Activated naive CD8-positive, alpha-beta T cell treated with anti-CD3 and anti-CD28 coated beads, Interleukin-2, amount 10 ng/mL, durations not matched to agents 7 days and 5 days (primary cell): ENCODE data around the gene MMP2. TPM values are rescaled to one million over a fixed set of nuclear protein-coding genes. Genes with fewer than 3 reads are reported as not detected.
A peak's percentile ranks its signal among the peaks of the same experiment; 100 is the strongest.

Experiments
- ATAC-seq: fragments of 150-1000 bp; cut with Tn5 transposase; one replicate; pipeline ENCODE4 v1.10.0; 2021; ENCODE audit warnings: low read depth, moderate library complexity
- POLR2A ChIA-PET: fragments of 350-600 bp; sonication (Branson Sonifier 250); formaldehyde crosslinking; loops from one replicate; lab custom pipeline; 2021; ENCODE audit warnings: antibody characterized with exemption; lab: Charles Lee
- DNase-seq: peaks from one replicate; pipeline ENCODE4 v3.0.0; 2021
- H3K27ac Mint-ChIP-seq: one replicate; pipeline ENCODE4 v1.8.0; 2022; ENCODE audit warnings: mild to moderate bottlenecking, mixed read lengths
- H3K27me3 Mint-ChIP-seq: one replicate; pipeline ENCODE4 v1.8.0; 2022; ENCODE audit warnings: mild to moderate bottlenecking, moderate library complexity, mixed read lengths
- H3K36me3 Mint-ChIP-seq: one replicate; pipeline ENCODE4 v1.8.0; 2021; ENCODE audit warnings: mild to moderate bottlenecking, mixed read lengths
- H3K4me1 Mint-ChIP-seq: one replicate; pipeline ENCODE4 v1.8.0; 2021; ENCODE audit warnings: mixed read lengths
- H3K4me3 Mint-ChIP-seq: one replicate; pipeline ENCODE4 v1.8.0; 2022; ENCODE audit warnings: mild to moderate bottlenecking, moderate library complexity, mixed read lengths
- H3K9me3 Mint-ChIP-seq: one replicate; pipeline ENCODE4 v1.8.0; 2021; ENCODE audit warnings: mixed read lengths
- total RNA-seq, 2 experiments: library from RNA; stranded (reverse); gene quantifications; one replicate each; pipeline ENCODE4 v1.2.3, GENCODE V29; 2021

MMP2 gene
- total RNA-seq, 2 experiments from 2014 or later: 0.28 TPM

DNA sequence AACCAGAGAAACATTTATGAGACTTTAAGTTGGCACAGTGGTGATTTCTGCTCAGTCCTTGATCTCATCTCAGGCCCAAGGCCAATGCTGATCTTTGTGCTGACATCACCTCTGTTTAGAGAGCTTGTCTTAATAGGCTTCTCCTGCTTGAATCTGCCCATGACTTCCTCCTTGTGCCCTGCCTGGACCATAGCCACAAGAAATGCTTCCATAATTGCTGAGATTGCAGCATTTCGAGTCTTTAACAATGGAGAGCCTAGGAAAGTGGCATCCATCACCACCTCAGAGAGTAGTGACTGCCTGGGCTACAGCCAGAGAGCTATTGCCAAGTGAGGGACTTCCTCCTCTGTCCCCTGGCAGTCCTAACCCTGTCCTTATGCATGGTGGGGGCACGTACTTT is 25.1 kb upstream of the MMP2 start:
- H3K27me3 Mint-ChIP-seq: peaks cover 2% of the 10 kb centered on the region
- POLR2A ChIA-PET: no interaction called here

DNA sequence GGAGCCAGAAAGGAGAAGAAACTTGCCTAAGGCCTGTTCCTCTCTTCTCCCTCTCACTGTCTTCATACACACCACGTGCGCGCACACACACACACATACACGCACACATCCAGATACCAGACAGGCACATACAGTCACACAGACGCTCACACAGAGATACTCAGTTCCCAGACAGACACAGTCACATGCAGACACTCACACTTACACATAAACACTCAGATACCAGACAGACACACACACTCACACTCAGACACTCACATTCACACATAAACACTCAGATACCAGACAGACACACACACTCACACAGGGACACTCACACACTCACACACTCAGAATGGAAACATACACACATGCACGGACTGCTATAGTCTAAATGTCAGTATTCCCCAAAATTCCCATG is 24.1 kb upstream of the MMP2 start:
- peaks cover 2% of the 10 kb centered on the region for H3K9me3 Mint-ChIP-seq
- H3K4me1 Mint-ChIP-seq: no peaks in the 10 kb centered on the region
- peaks cover 2% of the 10 kb centered on the region for H3K27me3 Mint-ChIP-seq
- ATAC-seq (no peak), DNase-seq (no peak)
- H3K27ac Mint-ChIP-seq: no peak overlapping the region
- H3K4me3 Mint-ChIP-seq: no peak overlapping the region
- POLR2A ChIA-PET: no interaction called here
- no peaks in the 10 kb centered on the region for H3K36me3 Mint-ChIP-seq

More for the DNA sequence above, 25.1 kb upstream of the MMP2 start:
- no peaks in the 10 kb centered on the region for H3K4me1 Mint-ChIP-seq
- H3K9me3 Mint-ChIP-seq: peaks cover 2% of the 10 kb centered on the region
- ATAC-seq: no peak
- no peaks in the 10 kb centered on the region for H3K36me3 Mint-ChIP-seq
- DNase-seq: no peak
- no peak overlapping the region for H3K4me3 Mint-ChIP-seq
- no peak overlapping the region for H3K27ac Mint-ChIP-seq

DNA sequence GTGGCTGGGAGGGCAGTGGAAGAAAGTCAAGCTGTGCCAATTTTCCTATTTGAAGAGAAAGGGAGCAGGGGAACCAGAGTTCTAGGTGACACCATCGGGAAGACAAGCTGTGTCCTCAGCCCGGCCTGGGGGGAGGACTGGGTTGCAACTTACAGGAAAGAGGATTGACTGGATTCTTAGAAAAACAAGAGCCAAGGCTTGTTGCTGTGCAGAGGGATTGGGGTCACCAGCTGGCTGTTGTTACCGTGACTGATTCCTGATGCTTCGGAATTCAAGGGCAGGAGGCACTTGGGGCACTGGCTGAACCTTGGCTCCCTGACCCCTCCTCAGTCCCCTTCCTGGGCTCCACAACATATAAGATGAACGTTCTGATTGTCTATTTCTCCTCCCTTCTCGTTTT is 16.8 kb upstream of the MMP2 start:
- ATAC-seq (no peak), DNase-seq (no peak)
- H3K4me3 Mint-ChIP-seq: no peak overlapping the region
- H3K4me1 Mint-ChIP-seq: peaks cover 4% of the 10 kb centered on the region
- POLR2A ChIA-PET: no interaction called here
- no peaks in the 10 kb centered on the region for H3K27me3 Mint-ChIP-seq
- no peak overlapping the region for H3K27ac Mint-ChIP-seq
- H3K9me3 Mint-ChIP-seq: no peaks in the 10 kb centered on the region
- no peaks in the 10 kb centered on the region for H3K36me3 Mint-ChIP-seq

DNA sequence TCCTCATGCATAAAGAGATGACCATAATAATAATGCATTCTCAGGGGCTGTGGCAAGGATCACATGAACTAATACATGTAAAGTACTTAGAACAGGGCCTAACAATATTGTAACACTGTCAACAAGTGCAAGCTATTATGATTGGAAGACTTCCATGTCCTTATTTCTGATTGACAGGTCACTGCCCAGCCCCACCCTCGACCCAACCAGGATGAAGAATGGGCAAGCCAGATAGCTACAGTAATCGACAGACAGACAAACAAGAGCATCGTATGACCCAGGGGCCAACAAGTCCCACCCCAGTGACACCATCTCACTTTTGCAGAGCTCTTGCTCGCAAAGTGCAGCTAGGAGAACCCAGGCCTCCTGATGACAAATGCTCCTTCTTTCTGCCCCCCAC is 14.6 kb upstream of the MMP2 start:
- Mint-ChIP-seq H3K9me3 (no peaks in the 10 kb centered on the region), H3K27me3 (no peaks in the 10 kb centered on the region), H3K4me1 (peaks cover 4% of the 10 kb centered on the region), H3K27ac (no peak overlapping the region), H3K4me3 (no peak overlapping the region), H3K36me3 (no peaks in the 10 kb centered on the region)
- DNase-seq (no peak), ATAC-seq (no peak)
- POLR2A ChIA-PET: no interaction called here

DNA sequence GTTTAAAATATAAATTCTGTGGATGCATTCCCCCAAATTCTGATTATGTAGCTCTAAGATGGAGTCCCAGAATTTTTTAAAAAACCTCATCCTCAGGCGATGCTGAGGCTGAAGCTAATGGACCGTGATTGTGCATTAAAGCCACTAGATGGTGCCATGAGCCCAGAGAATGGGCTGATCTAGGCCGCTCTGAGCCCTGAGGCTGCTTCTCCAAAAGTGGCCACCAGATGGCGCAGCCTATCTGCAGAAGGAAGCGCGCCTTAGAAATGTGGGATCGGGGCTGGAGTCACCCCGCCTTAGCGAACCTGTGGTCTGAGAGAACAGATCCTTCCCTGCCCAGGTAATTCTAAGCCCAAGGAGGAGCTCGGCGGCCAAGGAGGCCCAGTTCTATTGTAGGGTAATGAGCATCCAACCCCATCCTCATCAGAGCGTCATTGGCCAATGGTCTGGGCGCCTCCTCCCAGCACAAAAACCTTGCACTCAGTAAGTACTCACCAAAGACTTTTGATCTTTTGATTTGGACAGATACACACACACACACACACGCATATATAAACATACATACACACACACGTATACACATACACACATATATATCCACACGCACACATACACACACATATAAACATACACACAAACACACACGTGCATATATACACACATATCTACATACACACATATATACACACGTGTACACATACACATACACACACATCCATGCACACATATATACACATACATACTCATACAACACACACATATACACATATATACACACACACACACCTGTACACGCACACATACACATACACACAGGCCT is 13.7 kb upstream of the MMP2 start:
- ATAC-seq: peak; percentile 95
- POLR2A ChIA-PET: no interaction called here
- no peak overlapping the region for H3K27ac Mint-ChIP-seq
- DNase-seq: peak; percentile 85
- H3K4me1 Mint-ChIP-seq: peaks cover 4% of the 10 kb centered on the region
- H3K9me3 Mint-ChIP-seq: no peaks in the 10 kb centered on the region
- H3K36me3 Mint-ChIP-seq: no peaks in the 10 kb centered on the region
- H3K27me3 Mint-ChIP-seq: no peaks in the 10 kb centered on the region
- no peak overlapping the region for H3K4me3 Mint-ChIP-seq

DNA sequence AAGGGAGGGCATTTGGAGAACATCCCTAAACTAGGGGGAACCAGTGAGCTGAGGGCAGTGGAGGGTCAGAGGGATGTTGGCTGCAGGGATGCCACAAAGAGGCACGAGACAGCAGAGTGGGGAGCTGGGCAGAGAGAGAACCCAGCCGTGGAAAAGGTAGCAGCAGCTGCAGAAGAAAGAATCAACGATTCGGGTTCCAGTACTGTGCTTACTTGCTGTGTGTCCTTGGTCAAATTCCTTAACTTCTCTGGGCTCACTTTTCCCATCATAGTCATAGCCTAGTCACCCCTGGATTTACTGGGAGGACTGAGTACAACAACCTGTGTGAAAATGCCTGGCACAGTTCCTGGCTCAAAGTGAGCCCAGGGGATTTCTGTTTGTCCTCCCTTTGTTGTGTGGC is 12.8 kb upstream of the MMP2 start:
- ATAC-seq: no peak
- no peak for DNase-seq
- POLR2A ChIA-PET: no interaction called here
- no peak overlapping the region for H3K27ac Mint-ChIP-seq
- no peaks in the 10 kb centered on the region for H3K36me3 Mint-ChIP-seq
- H3K4me3 Mint-ChIP-seq: no peak overlapping the region
- H3K27me3 Mint-ChIP-seq: no peaks in the 10 kb centered on the region
- H3K9me3 Mint-ChIP-seq: no peaks in the 10 kb centered on the region
- peaks cover 4% of the 10 kb centered on the region for H3K4me1 Mint-ChIP-seq

DNA sequence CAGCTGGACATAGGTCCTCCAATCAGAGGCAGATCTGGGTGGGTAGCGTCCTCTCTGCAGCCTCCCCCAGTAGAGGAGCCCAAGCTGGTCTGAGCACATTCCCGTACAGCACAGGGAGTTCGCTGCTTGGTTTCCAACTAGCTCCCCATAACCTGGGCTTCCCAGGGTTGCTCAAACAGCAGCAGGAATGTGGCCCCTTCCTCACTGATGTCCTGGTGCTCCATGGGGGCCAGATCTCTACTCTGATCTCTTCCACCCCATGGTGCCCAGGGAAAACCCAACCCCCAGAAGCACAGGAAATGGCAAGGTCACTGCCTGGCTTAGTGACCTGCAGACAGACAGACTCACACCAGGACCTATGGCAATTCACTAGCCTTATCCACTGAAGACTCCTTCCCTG is 11.1 kb upstream of the MMP2 start:
- Mint-ChIP-seq H3K36me3 (no peaks in the 10 kb centered on the region), H3K27me3 (peaks cover 2% of the 10 kb centered on the region), H3K9me3 (no peaks in the 10 kb centered on the region), H3K4me1 (peaks cover 4% of the 10 kb centered on the region), H3K27ac (no peak overlapping the region), H3K4me3 (no peak overlapping the region)
- DNase-seq: no peak
- no peak for ATAC-seq
- POLR2A ChIA-PET: no interaction called here

DNA sequence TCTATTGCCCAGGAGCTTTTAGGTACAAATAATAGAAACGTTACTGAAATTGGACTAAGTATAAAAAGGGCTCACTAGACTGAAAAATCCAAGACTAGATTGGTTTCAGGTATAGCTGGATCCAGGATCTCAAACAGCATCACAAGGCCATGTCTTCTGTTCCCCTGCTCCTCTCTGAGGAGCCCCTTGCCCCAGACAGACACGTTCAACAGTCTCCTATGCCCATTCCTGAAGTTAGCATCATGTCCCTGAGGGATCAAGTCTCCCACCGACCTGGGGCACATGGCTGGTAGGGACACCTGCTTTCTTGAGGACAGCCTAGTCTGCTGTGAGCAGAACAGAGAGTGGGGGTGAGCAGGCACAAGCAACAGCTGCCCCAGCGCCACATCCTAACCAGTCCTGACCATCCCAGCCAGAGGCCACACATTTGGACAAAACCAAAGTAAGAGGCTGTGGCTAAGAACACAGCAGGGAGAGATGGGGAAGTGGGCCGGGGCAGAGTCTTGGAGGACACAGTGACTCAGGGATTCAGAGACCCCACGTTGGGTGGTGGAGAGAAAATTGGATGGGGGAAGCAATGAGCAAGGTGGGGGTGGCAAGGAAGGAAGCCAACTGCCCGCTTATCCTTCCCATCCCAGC is 10.5 kb upstream of the MMP2 start:
- H3K27ac Mint-ChIP-seq: no peak overlapping the region
- no peak for ATAC-seq

DNA sequence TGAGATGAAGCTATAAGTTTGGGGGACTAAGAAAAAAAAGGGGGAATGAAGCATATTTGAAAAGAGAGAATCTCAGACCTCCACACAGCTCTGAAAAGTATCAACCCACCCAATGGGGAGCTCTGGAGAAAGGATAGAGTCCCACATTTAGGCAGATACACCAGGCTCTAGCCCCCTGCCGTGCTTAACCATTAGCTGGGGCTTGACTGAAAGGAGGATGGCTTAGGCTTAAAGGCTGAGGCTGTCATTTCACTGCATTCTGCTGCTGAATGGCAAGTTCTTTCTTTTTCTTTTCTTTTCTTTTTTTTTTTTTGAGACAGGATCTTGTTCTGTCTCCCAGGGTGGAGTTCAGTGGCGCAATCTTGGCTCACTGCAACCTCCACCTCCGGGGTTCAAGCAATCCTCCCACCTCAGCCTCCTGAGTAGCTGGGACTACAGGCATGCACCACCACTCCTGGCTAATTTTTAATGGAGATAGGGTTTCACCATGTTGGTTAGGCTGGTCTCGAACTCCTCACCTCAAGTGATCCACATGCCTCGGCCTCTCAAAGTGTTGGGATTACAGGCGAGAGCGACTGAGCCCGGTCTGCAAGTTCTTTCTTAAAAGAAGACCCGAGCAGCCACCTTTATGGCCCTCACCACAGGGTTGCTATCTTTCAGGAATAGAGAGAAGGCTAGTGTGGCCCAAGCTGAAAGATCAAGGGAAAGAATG is 9.0 kb upstream of the MMP2 start:
- peaks cover 4% of the 10 kb centered on the region for H3K4me1 Mint-ChIP-seq
- POLR2A ChIA-PET: no interaction called here
- H3K27me3 Mint-ChIP-seq: peaks cover 5% of the 10 kb centered on the region
- ATAC-seq: no peak
- no peak for DNase-seq
- H3K9me3 Mint-ChIP-seq: no peaks in the 10 kb centered on the region
- no peaks in the 10 kb centered on the region for H3K36me3 Mint-ChIP-seq
- H3K27ac Mint-ChIP-seq: no peak overlapping the region
- no peak overlapping the region for H3K4me3 Mint-ChIP-seq

More for the DNA sequence above, 10.5 kb upstream of the MMP2 start:
- DNase-seq: no peak
- peaks cover 5% of the 10 kb centered on the region for H3K27me3 Mint-ChIP-seq
- H3K4me3 Mint-ChIP-seq: no peak overlapping the region
- peaks cover 4% of the 10 kb centered on the region for H3K4me1 Mint-ChIP-seq
- POLR2A ChIA-PET: no interaction called here
- no peaks in the 10 kb centered on the region for H3K36me3 Mint-ChIP-seq
- no peaks in the 10 kb centered on the region for H3K9me3 Mint-ChIP-seq

DNA sequence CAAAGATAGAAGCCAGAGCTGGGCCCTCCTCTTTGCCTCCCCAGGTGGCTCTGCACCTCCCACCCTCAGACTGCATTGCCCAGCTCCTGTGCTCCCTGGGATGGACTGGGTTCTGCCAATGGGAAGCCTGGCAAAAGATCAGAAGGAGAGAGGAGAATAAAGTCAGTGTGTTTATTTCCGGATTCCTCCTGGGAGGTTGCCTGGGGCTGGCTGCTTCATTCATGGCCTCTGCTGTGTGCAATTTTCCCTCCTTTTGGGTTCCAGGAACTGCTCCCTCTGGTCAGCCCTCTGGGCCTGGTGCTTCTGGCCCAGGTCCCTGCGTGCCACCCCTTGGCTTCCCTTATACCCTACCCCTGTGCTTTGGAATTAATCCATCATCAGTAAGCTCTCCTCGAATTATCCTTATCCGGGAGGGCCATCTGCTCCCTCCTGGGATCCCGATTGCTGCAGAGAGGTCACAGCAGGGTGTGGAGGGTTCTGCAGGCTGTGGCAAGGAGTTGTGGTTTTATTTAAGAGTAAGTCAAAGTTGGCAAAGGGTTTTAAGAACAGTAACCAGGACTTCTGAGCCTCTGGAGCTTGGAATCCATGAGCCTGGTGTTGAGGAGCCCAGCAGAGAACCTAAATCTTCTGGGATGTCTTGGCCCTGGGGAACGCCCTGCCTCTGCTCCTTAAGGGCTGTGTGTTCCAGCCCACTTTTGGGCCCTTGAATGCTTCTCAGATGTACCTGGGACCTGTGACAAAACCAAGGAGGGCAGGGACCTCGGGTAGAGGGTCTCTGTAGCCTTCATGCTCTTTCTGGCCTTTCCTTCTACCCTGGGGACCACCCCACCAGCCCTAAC is 8.2 kb upstream of the MMP2 start:
- DNase-seq (no peak), ATAC-seq (no peak)
- no peaks in the 10 kb centered on the region for H3K4me1 Mint-ChIP-seq
- H3K9me3 Mint-ChIP-seq: no peaks in the 10 kb centered on the region
- no peak overlapping the region for H3K27ac Mint-ChIP-seq
- POLR2A ChIA-PET: no interaction called here
- no peak overlapping the region for H3K4me3 Mint-ChIP-seq
- H3K36me3 Mint-ChIP-seq: no peaks in the 10 kb centered on the region
- H3K27me3 Mint-ChIP-seq: peaks cover 5% of the 10 kb centered on the region

DNA sequence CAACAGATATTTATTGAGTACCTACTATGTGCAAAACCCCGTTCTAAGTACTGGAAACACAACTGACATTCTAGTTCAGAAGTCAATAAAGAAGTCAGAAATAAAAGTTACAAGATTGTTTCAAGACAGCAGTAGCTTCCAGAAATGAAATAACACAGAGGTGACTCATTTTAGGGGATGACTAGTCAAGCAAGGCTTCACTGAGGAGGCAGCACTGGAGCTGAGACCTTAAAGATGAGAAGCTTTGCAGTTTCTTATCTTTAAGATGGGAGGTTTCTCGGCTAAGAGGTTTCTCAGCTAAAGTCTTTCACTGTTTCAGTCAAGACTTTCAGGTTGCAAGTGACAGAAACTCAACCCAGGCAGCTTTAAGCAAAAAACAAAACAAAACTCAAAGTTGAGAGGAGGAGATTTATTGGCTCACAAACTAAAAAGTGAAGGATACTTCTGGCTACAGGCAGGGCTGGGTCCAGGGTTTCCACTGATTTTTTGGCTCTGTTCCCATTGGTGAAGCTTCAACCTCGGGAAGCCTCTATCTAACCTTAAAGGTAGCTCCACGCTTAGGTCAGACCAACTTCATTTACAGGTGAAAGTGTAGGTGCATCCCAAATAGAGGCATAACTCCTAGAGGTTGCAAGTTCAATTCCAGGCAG is 7.4 kb upstream of the MMP2 start:
- H3K4me3 Mint-ChIP-seq: no peak overlapping the region
- no peak for ATAC-seq

DNA sequence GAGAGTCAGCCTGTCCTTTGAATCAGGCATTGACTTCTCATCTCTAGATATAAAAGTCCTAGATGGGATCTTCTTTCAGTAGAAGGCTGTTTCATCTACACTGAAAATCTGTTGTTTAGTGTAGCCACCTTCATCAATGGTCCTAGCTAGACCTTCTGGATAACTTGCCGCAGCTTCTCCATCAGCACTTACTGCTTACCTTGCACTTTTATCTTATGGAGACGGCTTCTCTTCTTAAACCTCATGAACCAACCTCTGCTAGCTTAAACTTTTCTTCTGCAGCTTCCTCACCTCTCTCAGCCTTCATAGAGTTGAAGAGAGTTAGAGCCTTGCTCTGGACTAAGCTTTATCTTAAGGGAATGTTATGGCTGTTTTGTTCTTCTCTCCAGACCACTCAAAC is 5.4 kb upstream of the MMP2 start:
- H3K4me3 Mint-ChIP-seq: no peak overlapping the region
- peaks cover 19% of the 10 kb centered on the region for H3K27me3 Mint-ChIP-seq
- no peak for ATAC-seq
- H3K27ac Mint-ChIP-seq: no peak overlapping the region
- no peaks in the 10 kb centered on the region for H3K36me3 Mint-ChIP-seq
- POLR2A ChIA-PET: no interaction called here
- DNase-seq: no peak
- no peaks in the 10 kb centered on the region for H3K4me1 Mint-ChIP-seq
- no peaks in the 10 kb centered on the region for H3K9me3 Mint-ChIP-seq

More for the DNA sequence above, 7.4 kb upstream of the MMP2 start:
- Mint-ChIP-seq H3K27ac (no peak overlapping the region), H3K36me3 (no peaks in the 10 kb centered on the region), H3K9me3 (no peaks in the 10 kb centered on the region), H3K27me3 (peaks cover 5% of the 10 kb centered on the region), H3K4me1 (no peaks in the 10 kb centered on the region)
- DNase-seq: no peak
- POLR2A ChIA-PET: no interaction called here

DNA sequence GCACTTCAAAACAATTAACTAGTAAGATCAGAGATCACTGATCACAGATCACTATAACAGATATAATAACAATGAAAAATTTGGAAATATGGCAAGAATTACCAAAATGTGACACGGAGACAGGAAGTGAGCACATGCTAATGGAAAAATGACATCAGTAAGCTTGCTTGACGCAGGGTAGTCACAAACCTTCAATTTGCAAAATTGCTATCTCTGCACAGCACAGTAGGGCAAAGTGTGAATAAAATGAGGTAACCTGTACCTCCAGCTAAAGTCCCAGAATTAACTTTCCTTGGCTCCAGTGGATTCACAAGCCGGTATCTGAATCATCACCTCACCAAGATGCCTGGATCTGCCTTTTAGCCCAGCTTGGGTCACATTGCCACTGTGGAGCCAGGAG is 4.2 kb upstream of the MMP2 start:
- H3K36me3 Mint-ChIP-seq: no peaks in the 10 kb centered on the region
- peaks cover 27% of the 10 kb centered on the region for H3K27me3 Mint-ChIP-seq
- POLR2A ChIA-PET: no interaction called here
- DNase-seq (no peak), ATAC-seq (no peak)
- H3K4me3 Mint-ChIP-seq: no peak overlapping the region
- H3K9me3 Mint-ChIP-seq: no peaks in the 10 kb centered on the region
- H3K4me1 Mint-ChIP-seq: no peaks in the 10 kb centered on the region
- H3K27ac Mint-ChIP-seq: no peak overlapping the region
